CD8-positive, alpha-beta memory T cell (primary cell): ENCODE results near the gene DIPK1B. TPM values are rescaled to one million over a fixed set of nuclear protein-coding genes. Genes with fewer than 3 reads are reported as not detected.
"Not testable (repeated sequence)": the region's sequence is repeated elsewhere in the genome, so short reads cannot be mapped to it uniquely, and the experiment has no call there.

Experiments
- CTCF ChIA-PET: fragments of 350-600 bp; sonication (Branson Sonifier 250); formaldehyde crosslinking; loops from one replicate; lab custom pipeline; 2021; ENCODE audit warnings: antibody characterized with exemption; lab: Charles Lee
- POLR2A ChIA-PET: fragments of 350-600 bp; sonication (Branson Sonifier 250); formaldehyde crosslinking; loops from one replicate; lab custom pipeline; 2021; ENCODE audit warnings: antibody characterized with exemption; lab: Charles Lee
- DNase-seq, 5 donors: peaks; one replicate each; pipeline versions ENCODE4 v3.0.0 to v3.0.0-alpha.2; 2020 to 2022; ENCODE audit warnings: mixed read lengths in 1 of 5
- H3K27ac ChIP-seq: one replicate; pipeline ENCODE4 v1.7.0; 2013; ENCODE audit warnings: low read depth, mild to moderate bottlenecking, low read length, moderate library complexity
- H3K27me3 ChIP-seq: 2 replicates; pipeline ENCODE4 v1.7.0; 2013; ENCODE audit warnings: low read length, mild to moderate bottlenecking; ENCODE audit not compliant: insufficient read depth, poor library complexity, severe bottlenecking
- H3K36me3 ChIP-seq: 2 replicates; pipeline ENCODE4 v1.7.0; 2013; ENCODE audit warnings: mild to moderate bottlenecking, low read length, moderate library complexity; ENCODE audit not compliant: insufficient read depth
- H3K4me1 ChIP-seq: 2 replicates; pipeline ENCODE4 v1.7.0; 2013; ENCODE audit warnings: mild to moderate bottlenecking, low read length, moderate library complexity; ENCODE audit not compliant: insufficient read depth
- H3K4me3 ChIP-seq: 2 replicates; pipeline ENCODE4 v1.7.0; 2013; ENCODE audit warnings: mild to moderate bottlenecking, low read length
- H3K9me3 ChIP-seq: 2 replicates; pipeline ENCODE4 v1.7.0; 2013; ENCODE audit warnings: mild to moderate bottlenecking, low read length
- H3K27ac Mint-ChIP-seq, 8 donors: one replicate each; pipeline ENCODE4 v1.8.0; 2020 to 2021; ENCODE audit warnings: mixed read lengths in 8 of 8, mild to moderate bottlenecking in 6 of 8, inconsistent platforms in 3 of 8, moderate library complexity in 3 of 8
- H3K27me3 Mint-ChIP-seq, 2 donors: one replicate each; pipeline ENCODE4 v1.8.0; 2020 to 2021; ENCODE audit warnings: mixed read lengths in 2 of 2, mild to moderate bottlenecking in 1 of 2, moderate library complexity in 1 of 2
- H3K36me3 Mint-ChIP-seq, 3 donors: one replicate each; pipeline ENCODE4 v1.8.0; 2020 to 2021; ENCODE audit warnings: mixed read lengths in 3 of 3, inconsistent platforms in 1 of 3, mild to moderate bottlenecking in 1 of 3
- H3K4me1 Mint-ChIP-seq, 3 donors: one replicate each; pipeline ENCODE4 v1.8.0; 2020 to 2021; ENCODE audit warnings: mixed read lengths in 3 of 3, inconsistent platforms in 1 of 3, mild to moderate bottlenecking in 1 of 3
- H3K4me3 Mint-ChIP-seq, 7 donors: one replicate each; pipeline ENCODE4 v1.8.0; 2020 to 2021; ENCODE audit warnings: mixed read lengths in 7 of 7, mild to moderate bottlenecking in 6 of 7, moderate library complexity in 4 of 7, inconsistent platforms in 2 of 7
- H3K9me3 Mint-ChIP-seq, 5 donors: one replicate each; pipeline ENCODE4 v1.8.0; 2020 to 2022; ENCODE audit warnings: mixed read lengths in 5 of 5, mild to moderate bottlenecking in 3 of 5, moderate library complexity in 2 of 5, inconsistent platforms in 1 of 5
- polyA plus RNA-seq: library from polyadenylated mRNA; unstranded; fragments of 300-500 nt; fragmentation: Illumina TruSeq; gene quantifications from one replicate; pipeline ENCODE4 v1.2.3, GENCODE V29; 2021
- total RNA-seq, 2 experiments: library from RNA; stranded (reverse); gene quantifications; one replicate each; pipeline ENCODE4 v1.2.3, GENCODE V29; 2021

Gene DIPK1B
- total and polyA plus RNA-seq, 3 experiments from 2014 or later: not detected

- H3K36me3 ChIP-seq, H3K4me3 Mint-ChIP-seq, H3K4me3 ChIP-seq, DNase-seq, H3K27ac Mint-ChIP-seq, H3K9me3 ChIP-seq, H3K27me3 ChIP-seq, H3K4me1 ChIP-seq, CTCF ChIA-PET, H3K27ac ChIP-seq, H3K4me1 Mint-ChIP-seq, POLR2A ChIA-PET: not testable (repeated sequence)
- Mint-ChIP-seq H3K27me3 (peaks cover 6 to 22% of the 10 kb centered on the region in 2 donors), H3K9me3 (peaks cover 15 to 22% (median 18%) of the 10 kb centered on the region in 5 donors), H3K36me3 (peaks cover 0 to 12% (median 0%) of the 10 kb centered on the region in 3 donors)
These were observed 43.1 kb downstream of the DIPK1B start for GRCh38 chr9:136755302-136756133.

- H3K27me3 Mint-ChIP-seq: peaks cover 10 to 27% of the 10 kb centered on the region in 2 donors
- H3K27ac ChIP-seq: no peak overlapping the region
- no peak for DNase-seq
- H3K36me3 Mint-ChIP-seq: peaks cover 0 to 12% (median 0%) of the 10 kb centered on the region in 3 donors
- no peaks in the 10 kb centered on the region for H3K36me3 ChIP-seq
- H3K4me1 ChIP-seq: no peaks in the 10 kb centered on the region
- peaks cover 9% of the 10 kb centered on the region for H3K9me3 ChIP-seq
- ChIA-PET POLR2A (no interaction called here), CTCF (no interaction called here)
- H3K9me3 Mint-ChIP-seq: peaks cover 14 to 22% (median 18%) of the 10 kb centered on the region in 5 donors
- no peaks in the 10 kb centered on the region for H3K4me1 Mint-ChIP-seq
- no peaks in the 10 kb centered on the region for H3K27me3 ChIP-seq
- no peak overlapping the region for H3K4me3 Mint-ChIP-seq
- H3K27ac Mint-ChIP-seq: no peak overlapping the region
- no peak overlapping the region for H3K4me3 ChIP-seq
These were observed 43.7 kb downstream of the DIPK1B start for GRCh38 chr9:136756134-136756438.

GRCh38 chr9:136756836-136757235, 44.5 kb downstream of the DIPK1B start:
- POLR2A ChIA-PET: no interaction called here

GRCh38 chr9:136757328-136757727, 45.0 kb downstream of the DIPK1B start:
- peaks cover 7 to 26% of the 10 kb centered on the region in 2 donors for H3K27me3 Mint-ChIP-seq
- H3K4me1 Mint-ChIP-seq: no peaks in the 10 kb centered on the region
- CTCF ChIA-PET: interaction anchor here (1.4 kb wide), 1 partner anchor 31 kb away, joined by 3 read pairs; no protein-coding TSS in a partner anchor
- peaks cover 6 to 12% (median 7%) of the 10 kb centered on the region in 5 donors for H3K9me3 Mint-ChIP-seq
- no peaks in the 10 kb centered on the region for H3K27me3 ChIP-seq
- H3K36me3 ChIP-seq: no peaks in the 10 kb centered on the region
- H3K4me1 ChIP-seq: no peaks in the 10 kb centered on the region
- no peak overlapping the region for H3K27ac ChIP-seq
- H3K4me3 ChIP-seq: no peak overlapping the region
- POLR2A ChIA-PET: interaction anchor here (0.7 kb wide), 1 partner anchor 797 kb away, joined by 3 read pairs; no protein-coding TSS in a partner anchor
- H3K27ac Mint-ChIP-seq: peak overlapping the region in 1 of 8 donors; percentile 54
- H3K9me3 ChIP-seq: no peaks in the 10 kb centered on the region
- DNase-seq: no peak
- no peak overlapping the region for H3K4me3 Mint-ChIP-seq
- H3K36me3 Mint-ChIP-seq: peaks cover 0 to 5% (median 0%) of the 10 kb centered on the region in 3 donors

More at GRCh38 chr9:136756836-136757235, 44.5 kb downstream of the DIPK1B start:
- CTCF ChIA-PET: no interaction called here
- Mint-ChIP-seq H3K27me3 (peaks cover 7 to 27% of the 10 kb centered on the region in 2 donors), H3K4me3 (no peak overlapping the region), H3K36me3 (peaks cover 0 to 10% (median 0%) of the 10 kb centered on the region in 3 donors), H3K9me3 (peaks cover 10 to 17% (median 11%) of the 10 kb centered on the region in 5 donors), H3K4me1 (no peaks in the 10 kb centered on the region), H3K27ac (no peak overlapping the region)
- H3K27ac ChIP-seq: no peak overlapping the region
- no peaks in the 10 kb centered on the region for H3K36me3 ChIP-seq
- no peaks in the 10 kb centered on the region for H3K27me3 ChIP-seq
- H3K9me3 ChIP-seq: peaks cover 4% of the 10 kb centered on the region
- DNase-seq: no peak
- H3K4me1 ChIP-seq: no peaks in the 10 kb centered on the region
- no peak overlapping the region for H3K4me3 ChIP-seq

- no peaks in the 10 kb centered on the region for H3K4me1 ChIP-seq
- H3K36me3 Mint-ChIP-seq: peaks cover 0 to under 1% (median 0%) of the 10 kb centered on the region in 3 donors
- no peaks in the 10 kb centered on the region for H3K36me3 ChIP-seq
- POLR2A ChIA-PET: interaction anchor here (0.7 kb wide), 1 partner anchor 796 kb away, joined by 3 read pairs; no protein-coding TSS in a partner anchor
- H3K27me3 Mint-ChIP-seq: peaks cover 7 to 22% of the 10 kb centered on the region in 2 donors
- H3K27me3 ChIP-seq: no peaks in the 10 kb centered on the region
- peaks cover 1 to 8% (median 3%) of the 10 kb centered on the region in 5 donors for H3K9me3 Mint-ChIP-seq
- no peak overlapping the region for H3K4me3 ChIP-seq
- no peak for DNase-seq
- no peak overlapping the region for H3K27ac ChIP-seq
- no peak overlapping the region for H3K27ac Mint-ChIP-seq
- CTCF ChIA-PET: interaction anchor here (0.6 to 1.5 kb wide), 4 partner anchors 9 to 31 kb away, joined by 3 to 4 read pairs (median 3); partner anchors contain the start of gene LCN6
- H3K9me3 ChIP-seq: no peaks in the 10 kb centered on the region
- H3K4me3 Mint-ChIP-seq: no peak overlapping the region
- no peaks in the 10 kb centered on the region for H3K4me1 Mint-ChIP-seq
These were observed 45.4 kb downstream of the DIPK1B start for GRCh38 chr9:136757751-136758140.

GRCh38 chr9:136759001-136759400, 46.6 kb downstream of the DIPK1B start:
- H3K4me1 Mint-ChIP-seq: no peaks in the 10 kb centered on the region
- H3K36me3 Mint-ChIP-seq: no peaks in the 10 kb centered on the region
- H3K9me3 Mint-ChIP-seq: peaks cover 0 to 7% (median 2%) of the 10 kb centered on the region in 5 donors
- Histone ChIP-seq H3K27ac (no peak overlapping the region), H3K9me3 (no peaks in the 10 kb centered on the region), H3K4me3 (no peak overlapping the region), H3K4me1 (no peaks in the 10 kb centered on the region), H3K36me3 (no peaks in the 10 kb centered on the region), H3K27me3 (no peaks in the 10 kb centered on the region)
- H3K27me3 Mint-ChIP-seq: peaks cover 7 to 22% of the 10 kb centered on the region in 2 donors
- no peak overlapping the region for H3K27ac Mint-ChIP-seq
- ChIA-PET POLR2A (no interaction called here), CTCF (interaction anchor here (1.3 to 1.5 kb wide), 2 partner anchors 10 to 29 kb away, joined by 3 to 4 read pairs; partner anchors contain the start of gene LCN6)
- DNase-seq: peak in 1 of 5 donors; percentile 41
- H3K4me3 Mint-ChIP-seq: no peak overlapping the region

GRCh38 chr9:136759436-136760325, 47.3 kb downstream of the DIPK1B start:
- Mint-ChIP-seq H3K9me3 (peaks cover 0 to 7% (median 2%) of the 10 kb centered on the region in 5 donors), H3K36me3 (no peaks in the 10 kb centered on the region), H3K4me3 (no peak overlapping the region), H3K27me3 (peaks cover 7 to 22% of the 10 kb centered on the region in 2 donors), H3K27ac (no peak overlapping the region), H3K4me1 (no peaks in the 10 kb centered on the region)
- peak in 1 of 5 donors; percentile 33 for DNase-seq
- no peaks in the 10 kb centered on the region for H3K27me3 ChIP-seq
- H3K9me3 ChIP-seq: no peaks in the 10 kb centered on the region
- CTCF ChIA-PET: no interaction called here
- H3K36me3 ChIP-seq: no peaks in the 10 kb centered on the region
- no peaks in the 10 kb centered on the region for H3K4me1 ChIP-seq
- no peak overlapping the region for H3K4me3 ChIP-seq
- no peak overlapping the region for H3K27ac ChIP-seq
- POLR2A ChIA-PET: no interaction called here
